IMR-90 (cell line): ENCODE results near the gene ZMIZ1. TPM values are rescaled to one million over a fixed set of nuclear protein-coding genes. Genes with fewer than 3 reads are reported as not detected.
A peak's percentile ranks its signal among the peaks of the same experiment; 100 is the strongest.

Experiments used
- ATAC-seq: fragments of 200-7000 bp; cut with Tn5 transposase; 2 replicates; pipeline ENCODE4 v1.9.1; 2020; ENCODE audit warnings: low read depth, mild to moderate bottlenecking, moderate library complexity
- BruUV-seq: library from RNA; stranded (reverse); fragments of 400-500 nt; replicated peaks from 2 replicates; lab custom pipeline; 2021; lab: Mats Ljungman, UMichigan
- CTCF ChIA-PET: fragments of 300-600 bp; formaldehyde crosslinking; extraction: SDS; loops from one replicate; lab custom pipeline; 2021; ENCODE audit warnings: antibody characterized with exemption; lab: Yijun Ruan, JAX
- POLR2A ChIA-PET: fragments of 300-600 bp; sonication (Branson Sonifier 250); formaldehyde crosslinking; loops from one replicate; lab custom pipeline; 2022; ENCODE audit warnings: antibody characterized with exemption; ENCODE audit not compliant: unreplicated experiment; lab: Charles Lee
- DNase-seq: peaks from one replicate; pipeline ENCODE4 v3.0.0; 2013
- H2AFZ ChIP-seq: replicated peaks from 2 replicates; pipeline ENCODE3; 2013; ENCODE audit warnings: low read length, mild to moderate bottlenecking; ENCODE audit not compliant: poor library complexity
- H2AK5ac ChIP-seq: 2 replicates; pipeline ENCODE4 v1.6.1; 2013; ENCODE audit warnings: low read depth, low read length, inconsistent platforms
- H2AK9ac ChIP-seq: replicated peaks from 2 replicates; pipeline ENCODE3; 2013; ENCODE audit warnings: mild to moderate bottlenecking, low read depth, low read length, moderate library complexity; ENCODE audit not compliant: poor library complexity
- H2BK120ac ChIP-seq: 2 replicates; pipeline ENCODE4 v1.6.1; 2013; ENCODE audit warnings: low read depth, low read length, inconsistent platforms
- H2BK15ac ChIP-seq: 3 replicates; pipeline ENCODE4 v1.6.1; 2013; ENCODE audit warnings: low read depth, low read length, inconsistent platforms
- H2BK20ac ChIP-seq: 2 replicates; pipeline ENCODE4 v1.6.1; 2013; ENCODE audit warnings: low read depth, mild to moderate bottlenecking, inconsistent platforms, low read length, moderate library complexity
- H2BK5ac ChIP-seq: 2 replicates; pipeline ENCODE4 v1.6.1; 2013; ENCODE audit warnings: mild to moderate bottlenecking, low read depth, low read length, inconsistent platforms; ENCODE audit not compliant: poor library complexity, severe bottlenecking
- H3K14ac ChIP-seq: replicated peaks from 2 replicates; pipeline ENCODE4 v1.6.1; 2013; ENCODE audit warnings: low read depth, low read length, inconsistent platforms
- H3K18ac ChIP-seq: 2 replicates; pipeline ENCODE4 v1.6.1; 2013; ENCODE audit warnings: low read depth, low read length, control low read depth
- H3K23ac ChIP-seq: 2 replicates; pipeline ENCODE4 v1.6.1; 2013; ENCODE audit warnings: low read depth, low read length, inconsistent platforms
- H3K27ac ChIP-seq: 2 replicates; pipeline ENCODE4 v1.5.1; 2013; ENCODE audit warnings: mild to moderate bottlenecking, control low read depth, low read length; ENCODE audit not compliant: insufficient read depth
- H3K27me3 ChIP-seq: 2 replicates; pipeline ENCODE4 v1.6.1; 2013; ENCODE audit warnings: low read length; ENCODE audit not compliant: control insufficient read depth, insufficient read depth
- H3K36me3 ChIP-seq: 2 replicates; pipeline ENCODE4 v1.6.1; 2013; ENCODE audit warnings: low read length, mixed read lengths; ENCODE audit not compliant: control insufficient read depth, insufficient read depth
- H3K4ac ChIP-seq: 2 replicates; pipeline ENCODE4 v1.6.1; 2013; ENCODE audit warnings: low read depth, low read length, inconsistent platforms
- H3K4me1 ChIP-seq: 2 replicates; pipeline ENCODE4 v1.6.1; 2013; ENCODE audit warnings: low read length, mixed read lengths; ENCODE audit not compliant: control insufficient read depth, insufficient read depth
- H3K4me2 ChIP-seq: 2 replicates; pipeline ENCODE4 v1.6.1; 2013; ENCODE audit warnings: low read depth, mild to moderate bottlenecking, control low read depth, low read length, moderate library complexity
- H3K4me3 ChIP-seq: 2 replicates; pipeline ENCODE4 v1.5.1; 2013; ENCODE audit warnings: low read depth, mild to moderate bottlenecking, control low read depth, low read length, moderate library complexity; ENCODE audit not compliant: insufficient read depth
- H3K56ac ChIP-seq: 2 replicates; pipeline ENCODE4 v1.6.1; 2013; ENCODE audit warnings: low read length, inconsistent platforms; ENCODE audit not compliant: insufficient read depth; ENCODE audit errors: extremely low read depth
- H3K79me1 ChIP-seq, 2 experiments: 2 replicates each; pipeline ENCODE4 v1.6.1; 2013; ENCODE audit warnings: low read length in 2 of 2, inconsistent platforms in 1 of 2, low read depth in 1 of 2
- H3K9ac ChIP-seq: 2 replicates; pipeline ENCODE4 v1.6.1; 2013; ENCODE audit warnings: low read depth, low read length, control low read depth
- H3K9me1 ChIP-seq: 2 replicates; pipeline ENCODE4 v1.6.1; 2013; ENCODE audit warnings: low read length, inconsistent platforms; ENCODE audit not compliant: insufficient read depth
- H3K9me3 ChIP-seq: 2 replicates; pipeline ENCODE4 v1.6.1; 2013; ENCODE audit warnings: low read length; ENCODE audit not compliant: control insufficient read depth, insufficient read depth
- H4K20me1 ChIP-seq: 2 replicates; pipeline ENCODE4 v1.6.1; 2013; ENCODE audit warnings: low read length, inconsistent platforms; ENCODE audit not compliant: insufficient read depth
- H4K5ac ChIP-seq: 2 replicates; pipeline ENCODE4 v1.6.1; 2013; ENCODE audit warnings: mild to moderate bottlenecking, low read depth, low read length, control low read depth
- H4K8ac ChIP-seq, 2 experiments: 2 replicates each; pipeline ENCODE4 v1.6.1; 2013; ENCODE audit warnings: low read depth in 2 of 2, low read length in 2 of 2, control low read depth in 1 of 2, inconsistent platforms in 1 of 2
- H4K91ac ChIP-seq: 2 replicates; pipeline ENCODE4 v1.6.1; 2013; ENCODE audit warnings: low read depth, low read length, inconsistent platforms; ENCODE audit not compliant: insufficient read depth
- BHLHE40 ChIP-seq: fragments of 150-350 bp; IDR thresholded peaks from 2 replicates; pipeline ENCODE4 v1.6.1; 2016; ENCODE audit warnings: mild to moderate bottlenecking, low read depth, low read length
- CEBPB ChIP-seq: IDR thresholded peaks from 2 replicates; pipeline ENCODE4 v1.6.1; 2012; ENCODE audit warnings: low read depth, low read length, improper control_type of control experiment
- CHD1 ChIP-seq: IDR thresholded peaks from 2 replicates; pipeline ENCODE4 v1.6.1; 2012; ENCODE audit warnings: low read depth, low read length, improper control_type of control experiment
- FOS ChIP-seq: fragments of 150-350 bp; IDR thresholded peaks from 2 replicates; pipeline ENCODE4 v1.6.1; 2016; ENCODE audit warnings: low read depth, low read length
- MAFK ChIP-seq: IDR thresholded peaks from 2 replicates; pipeline ENCODE4 v1.6.1; 2012; ENCODE audit warnings: low read depth, low read length, improper control_type of control experiment
- MAZ ChIP-seq: IDR thresholded peaks from 2 replicates; pipeline ENCODE4 v1.6.1; 2012; ENCODE audit warnings: low read depth, mild to moderate bottlenecking, low read length, improper control_type of control experiment, moderate library complexity, borderline replicate concordance
- MXI1 ChIP-seq: IDR thresholded peaks from 2 replicates; pipeline ENCODE4 v1.6.1; 2012; ENCODE audit warnings: low read depth, mild to moderate bottlenecking, low read length, moderate library complexity, borderline replicate concordance
- NFE2L2 ChIP-seq: fragments of 150-350 bp; IDR thresholded peaks from 2 replicates; pipeline ENCODE4 v1.6.1; 2016; ENCODE audit warnings: low read depth, mild to moderate bottlenecking, low read length
- POLR2A ChIP-seq: IDR thresholded peaks from 2 replicates; pipeline ENCODE4 v1.6.1; 2012; ENCODE audit warnings: mild to moderate bottlenecking, low read depth, low read length
- RAD21 ChIP-seq: IDR thresholded peaks from 2 replicates; pipeline ENCODE4 v1.6.1; 2012; ENCODE audit warnings: low read length, improper control_type of control experiment
- RCOR1 ChIP-seq: IDR thresholded peaks from 2 replicates; pipeline ENCODE4 v1.6.1; 2012; ENCODE audit warnings: mild to moderate bottlenecking, low read length, improper control_type of control experiment; ENCODE audit not compliant: insufficient replicate concordance
- RFX5 ChIP-seq: IDR thresholded peaks from 2 replicates; pipeline ENCODE4 v1.8.0; 2012; ENCODE audit warnings: low read depth, mild to moderate bottlenecking, low read length, moderate library complexity
- SMC3 ChIP-seq: fragments of 150-350 bp; IDR thresholded peaks from 2 replicates; pipeline ENCODE4 v1.6.1; 2016; ENCODE audit warnings: low read depth, mild to moderate bottlenecking, antibody characterized with exemption, low read length, moderate library complexity
- WGBS, 2 experiments: methylation state at CpG; one replicate each; pipeline versions ENCODE4 v1.1.5 to v1.1.7; 2013; ENCODE audit warnings: missing lambda C conversion rate in 2 of 2; ENCODE audit not compliant: insufficient read length in 1 of 2; ENCODE audit errors: extremely low coverage in 2 of 2; 5-methylcytosine and 5-hydroxymethylcytosine counted together
- dilution Hi-C: fragments of 300-500 bp; cut with HindIII; formaldehyde crosslinking; loops from one replicate; pipeline ENCODE4 v1.14.3; 2018; ENCODE audit warnings: low sequenced_read_pairs; ENCODE audit not compliant: unreplicated experiment
- in situ Hi-C: fragments of 300-500 bp; cut with MboI; formaldehyde crosslinking; loops from 3 replicates; pipeline ENCODE4 v1.14.3; 2019; ENCODE audit warnings: low sequenced_read_pairs, inconsistent platforms, mixed read lengths
- intact Hi-C: fragments of 100-400 bp; cut with micrococcal nuclease; formaldehyde crosslinking; loops from 2 replicates; pipeline ENCODE4 v1.10.0; 2022
- polyA plus RNA-seq, 3 experiments: library from polyadenylated mRNA; depleted of rRNA; stranded (reverse); fragments of >200 nt; gene quantifications; 2 replicates each; pipeline ENCODE4 v1.2.3, GENCODE V29; 2012; ENCODE audit warnings: low replicate concordance in 1 of 3
- total RNA-seq: library from RNA; depleted of rRNA; stranded (reverse); fragments of >200 nt; gene quantifications from 2 replicates; pipeline ENCODE4 v1.2.3, GENCODE V29; 2012
- TF ChIP-seq, protein P1 (sequence below): fragments of 150-350 bp; IDR thresholded peaks from 2 replicates; pipeline ENCODE4 v1.6.1; 2017; ENCODE audit warnings: mild to moderate bottlenecking, antibody characterized with exemption, low read length, low read depth
- TF ChIP-seq, protein P2 (sequence below): fragments of 150-350 bp; IDR thresholded peaks from 2 replicates; pipeline ENCODE4 v1.6.1; 2016; ENCODE audit warnings: low read depth, mild to moderate bottlenecking, low read length, moderate library complexity, borderline replicate concordance

The ZMIZ1 gene
- total and polyA plus RNA-seq, 2 of the 4 experiments (the other 2 are of a cell fraction) = 6.6 to 48.7 TPM

DNA sequence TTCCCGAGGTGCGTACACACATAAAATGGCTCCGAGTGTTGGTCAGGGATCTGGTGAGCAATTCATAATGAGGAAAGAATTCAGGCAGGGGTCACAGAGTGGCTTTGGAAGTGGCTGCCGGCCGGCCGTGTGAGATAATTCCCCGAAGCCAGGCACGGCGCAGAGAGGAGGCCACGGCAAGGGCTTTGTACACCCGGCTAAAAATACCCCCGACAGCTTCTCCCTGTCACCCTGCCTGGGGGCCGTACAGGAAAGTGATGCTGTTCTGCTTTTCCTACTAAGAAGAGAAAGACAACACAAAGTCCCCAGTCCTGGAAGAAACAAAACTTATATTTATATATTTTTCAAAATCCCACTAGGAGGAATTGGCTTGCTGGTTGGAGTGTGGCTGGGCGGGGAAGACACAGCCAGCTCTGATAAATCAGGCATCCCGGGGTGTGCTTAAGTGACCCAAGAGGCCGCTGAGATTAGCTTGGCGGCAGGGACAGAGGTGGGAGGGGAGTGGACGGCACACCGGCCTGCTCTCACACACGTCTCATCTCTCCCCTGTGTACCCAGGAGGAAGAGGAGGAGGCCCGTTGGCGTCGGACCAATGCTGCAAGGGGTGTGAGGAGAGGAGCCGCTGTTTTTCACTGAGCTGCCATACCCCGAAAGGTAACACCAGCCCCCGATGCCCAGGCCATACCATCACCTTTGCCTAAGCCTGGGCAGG, 70.5 kb downstream of the ZMIZ1 start:
- Histone ChIP-seq H3K27me3 (no peaks in the 10 kb centered on the region), H3K4me2 (peak overlapping the region; percentile 24), H2BK120ac (peak overlapping the region; percentile 93), H4K5ac (peak overlapping the region; percentile 58), H2AFZ (peak overlapping the region; percentile 24), H2BK15ac (peak overlapping the region; percentile 72; the same call in 2 of the 3 replicates), H3K14ac (peak overlapping the region; percentile 93), H2BK5ac (peak overlapping the region; percentile 89), H4K8ac (peak overlapping the region; percentile 65 to 94), H2BK20ac (peak overlapping the region; percentile 73), H3K36me3 (peaks cover 43% of the 10 kb centered on the region), H2AK9ac (peak overlapping the region; percentile 90), H3K4me3 (no peak overlapping the region), H3K9ac (peak overlapping the region; percentile 61), H3K27ac (peak overlapping the region; percentile 96), H4K20me1 (0 out of 2 replicates have a peak, but pooled peaks cover 16% of the 10 kb centered on the region), H2AK5ac (peak overlapping the region; percentile 97), H3K23ac (peak overlapping the region; percentile 98), H3K9me3 (no peaks in the 10 kb centered on the region), H3K9me1 (peaks cover 50% of the 10 kb centered on the region), H3K4me1 (peaks cover 64% of the 10 kb centered on the region), H3K4ac (peak overlapping the region; percentile 96), H3K18ac (peak overlapping the region; percentile 71), H4K91ac (peak overlapping the region; percentile 88), H3K56ac (peak overlapping the region; percentile 94), H3K79me1 (peaks cover 39 to 91% of the 10 kb centered on the region in 2 experiments)
- WGBS, 2 experiments = no CpG with 5 or more reads among the region's 26 CpGs
- in situ Hi-C loops (loop anchor here (5.0 kb wide), 1 partner anchor 67 kb away; no protein-coding TSS in a partner anchor), intact Hi-C loops (loop anchor here (5.0 kb wide), 1 partner anchor 67 kb away; no protein-coding TSS in a partner anchor), dilution Hi-C loops (no loop called here)
- peak; percentile 97 for DNase-seq
- no TSS peak for BruUV-seq
- POLR2A ChIA-PET = interaction anchor here (1.0 to 1.4 kb wide), 2 partner anchors 9 to 68 kb away, joined by 3 read pairs; no protein-coding TSS in a partner anchor
- CTCF ChIA-PET = interaction anchor here (1.2 kb wide), 1 partner anchor 9 kb away, joined by 5 read pairs; no protein-coding TSS in a partner anchor
- peak; percentile 71 for ATAC-seq
- TF ChIP-seq, protein P1, sequence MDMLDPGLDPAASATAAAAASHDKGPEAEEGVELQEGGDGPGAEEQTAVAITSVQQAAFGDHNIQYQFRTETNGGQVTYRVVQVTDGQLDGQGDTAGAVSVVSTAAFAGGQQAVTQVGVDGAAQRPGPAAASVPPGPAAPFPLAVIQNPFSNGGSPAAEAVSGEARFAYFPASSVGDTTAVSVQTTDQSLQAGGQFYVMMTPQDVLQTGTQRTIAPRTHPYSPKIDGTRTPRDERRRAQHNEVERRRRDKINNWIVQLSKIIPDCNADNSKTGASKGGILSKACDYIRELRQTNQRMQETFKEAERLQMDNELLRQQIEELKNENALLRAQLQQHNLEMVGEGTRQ = no peak
- TF ChIP-seq MAZ (peak; percentile 56), BHLHE40 (peak; percentile 79), MAFK (no peak), MXI1 (peak; percentile 16; the same call in 1 of the 2 replicates), NFE2L2 (no peak), POLR2A (no peak), FOS (peak; percentile 69), CEBPB (peak; percentile 39; the same call in 1 of the 2 replicates), RFX5 (no peak), RAD21 (peak; percentile 35), RCOR1 (no peak), SMC3 (no peak; the same call in 1 of the 2 replicates), CHD1 (0 out of 2 replicates have a peak, but pooled peaks have one; percentile 34)
- TF ChIP-seq, protein P2, sequence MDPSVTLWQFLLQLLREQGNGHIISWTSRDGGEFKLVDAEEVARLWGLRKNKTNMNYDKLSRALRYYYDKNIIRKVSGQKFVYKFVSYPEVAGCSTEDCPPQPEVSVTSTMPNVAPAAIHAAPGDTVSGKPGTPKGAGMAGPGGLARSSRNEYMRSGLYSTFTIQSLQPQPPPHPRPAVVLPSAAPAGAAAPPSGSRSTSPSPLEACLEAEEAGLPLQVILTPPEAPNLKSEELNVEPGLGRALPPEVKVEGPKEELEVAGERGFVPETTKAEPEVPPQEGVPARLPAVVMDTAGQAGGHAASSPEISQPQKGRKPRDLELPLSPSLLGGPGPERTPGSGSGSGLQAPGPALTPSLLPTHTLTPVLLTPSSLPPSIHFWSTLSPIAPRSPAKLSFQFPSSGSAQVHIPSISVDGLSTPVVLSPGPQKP = no peak
